Heart left ventricle (tissue), 16 donors: ENCODE results near the gene COX19. TPM values are rescaled to one million over a fixed set of nuclear protein-coding genes. Genes with fewer than 3 reads are reported as not detected.

Experiments used
- ATAC-seq, 4 donors: fragments of 200-7000 bp; cut with Tn5 transposase; one replicate each; pipeline ENCODE4 v1.9.1; 2020 to 2022; ENCODE audit warnings: moderate library complexity in 4 of 4, mild to moderate bottlenecking in 3 of 4, moderate number of reproducible peaks in 1 of 4
- DNase-seq, 5 donors: peaks; one replicate each; pipeline ENCODE4 v3.0.0-alpha.2; 2020
- H3K27ac ChIP-seq, 12 donors: fragments of 200-600 bp; sonication (generic) in 4 of 12; one replicate each; pipeline versions ENCODE4 v1.5.0 to v1.8.0; 2016 to 2022; ENCODE audit warnings: mild to moderate bottlenecking in 2 of 12
- H3K27me3 ChIP-seq, 9 donors: fragments of 200-600 bp; sonication (generic) in 2 of 9; one replicate each; pipeline versions ENCODE4 v1.5.1 to v1.8.0; 2016 to 2022; ENCODE audit warnings: mild to moderate bottlenecking in 3 of 9
- H3K36me3 ChIP-seq, 9 donors: fragments of 200-600 bp; sonication (generic) in 2 of 9; one replicate each; pipeline versions ENCODE4 v1.5.0 to v1.8.0; 2018 to 2022; ENCODE audit warnings: mild to moderate bottlenecking in 2 of 9
- H3K4me1 ChIP-seq, 12 donors: fragments of 200-600 bp; sonication (generic) in 4 of 12; one replicate each; pipeline versions ENCODE4 v1.5.0 to v1.8.0; 2016 to 2022; ENCODE audit warnings: mild to moderate bottlenecking in 3 of 12
- H3K4me3 ChIP-seq, 12 donors: fragments of 200-600 bp; sonication (generic) in 4 of 12; one replicate each; pipeline versions ENCODE4 v1.5.0 to v1.8.0; 2017 to 2022; ENCODE audit warnings: mild to moderate bottlenecking in 9 of 12, moderate library complexity in 4 of 12
- H3K9me3 ChIP-seq, 12 donors: fragments of 200-600 bp; sonication (generic) in 4 of 12; one replicate each; pipeline versions ENCODE4 v1.5.0 to v1.8.0; 2016 to 2022; ENCODE audit warnings: mild to moderate bottlenecking in 1 of 12
- CTCF ChIP-seq, 12 donors: fragments of 200-600 bp; sonication (generic) in 4 of 12; IDR thresholded peaks; one replicate each; pipeline versions ENCODE4 v1.5.0 to v1.8.0; 2018 to 2022; ENCODE audit warnings: antibody characterized with exemption in 12 of 12, mild to moderate bottlenecking in 5 of 12
- POLR2A ChIP-seq, 2 donors: fragments of 450-650 bp; IDR thresholded peaks; one replicate each; pipeline ENCODE4 v1.6.1; 2017; ENCODE audit warnings: antibody characterized with exemption in 2 of 2, mild to moderate bottlenecking in 2 of 2, moderate library complexity in 2 of 2
- WGBS, 4 donors: extraction: QIAGEN DNeasy Blood & Tissue Kit in 2 of 4; methylation state at CpG; one replicate each; pipeline versions ENCODE4 v1.1.5 to v1.1.7; 2013 to 2018; 5-methylcytosine and 5-hydroxymethylcytosine counted together
- intact Hi-C, 10 donors: fragments of 100-400 bp; cut with DNase I; formaldehyde crosslinking; loops; one replicate each; pipeline versions ENCODE4 v1.11.1 to v1.14.2; 2022
- polyA plus RNA-seq, 2 donors: library from polyadenylated mRNA; stranded (reverse); fragments of 200-250 nt; gene quantifications; one replicate each; pipeline ENCODE4 v1.2.3, GENCODE V29; 2013
- total RNA-seq, 9 donors: library from RNA; depleted of rRNA in 2 of 9; stranded (reverse); fragments of >200 nt in 2 of 9; fragmentation: NEBNext Ultra II Directional in 3 of 9; extraction: Animal tissue kit (Norgen Biotek cat#: 25700) in 3 of 9; gene quantifications; one replicate each; pipeline versions ENCODE4 v1.1.0 to v1.2.4, GENCODE V29; 2016 to 2023
- donor health status: ischemic (EF 13 %, LVEDD 7.1; RV severe dilation, severe dysfunction).
- donor health status: healthy with polysubstance abuse.
- donor health status: DM: no; HTN: yes; CAD: no.
- donor health status: DM: no; HTN: no; CAD: no.
- donor health status: ischemic (EF 25% LVEDD 6.9; RV normal size, moderate dysfunction).
- donor health status: ischemic (EF 25% LVEDD 5.7; RV mildly dilated, moderate dysfunction).
- donor health status: healthy.
- donor health status: DM: yes; HTN: yes; CAD: no.
- donor health status: ischemic (EF 35%, LVEDD 5.7; RV mildly dilated, moderate dysfunction).
- donor health status: nonischemic (EF 11% LVEDD 7.7; RV severe dilation, severe dysfunction).
- donor health status: DM: yes; HTN: yes; CAD: no.
- donor health status: PGD.
- donor health status: ischemic (EF 29% LVEDD 5.4; RV normal size, mild dysfunction).
- donor health status: nonischemic (EF 23%, LVEDD 6.1; RV moderate dilation, normal function).

The COX19 gene
- total and polyA plus RNA-seq, 11 donors: 3.1 to 7.8 (median 6.5) TPM

GRCh38 chr7:992709-993607 is 17.6 kb upstream of the COX19 start:
- DNase-seq: peak; percentile 97 to 99 (median 97)
- H3K27me3 ChIP-seq: peaks cover 0 to 10% (median 7%) of the 10 kb centered on the region in 9 donors
- H3K9me3 ChIP-seq: no peaks in the 10 kb centered on the region
- H3K36me3 ChIP-seq: peaks cover 0 to 19% (median 10%) of the 10 kb centered on the region in 9 donors
- intact Hi-C loops: loop anchor here (1.0 to 10.0 kb wide), 9 partner anchors 34 to 184 kb away; a partner anchor contains a TSS
- H3K4me1 ChIP-seq: peaks cover 0 to 29% (median 9%) of the 10 kb centered on the region in 12 donors
- no peak overlapping the region for H3K4me3 ChIP-seq
- peak; percentile 93 to 99 (median 97) for ATAC-seq
- TF ChIP-seq POLR2A (IDR thresholded peaks at IDR 0.05) (no peak), CTCF (IDR thresholded peaks at IDR 0.05) (peak; percentile 99 to 100 (median 100))
- no peak overlapping the region for H3K27ac ChIP-seq
- 22 to 38% (median 24%) methylated on average over 17 to 34 of the region's 34 CpGs for WGBS, 4 donors

GRCh38 chr7:991729-992656 is 16.6 kb upstream of the COX19 start:
- ATAC-seq: no peak
- no peak for DNase-seq
- intact Hi-C loops: loop anchor here in 9 of 10 donors (2.0 to 10.0 kb wide), 7 partner anchors 73 to 185 kb away; a partner anchor contains a TSS

GRCh38 chr7:990933-991728 is 15.8 kb upstream of the COX19 start:
- no peak for TF ChIP-seq CTCF (IDR thresholded peaks at IDR 0.05)
- TF ChIP-seq POLR2A (IDR thresholded peaks at IDR 0.05): no peak
- DNase-seq (no peak), ATAC-seq (no peak)
- no peaks in the 10 kb centered on the region for H3K9me3 ChIP-seq
- peaks cover 0 to 3% (median 0%) of the 10 kb centered on the region in 9 donors for H3K36me3 ChIP-seq
- H3K27ac ChIP-seq: no peak overlapping the region
- WGBS, 4 donors: 29 to 59% (median 52%) methylated on average over 14 to 35 of the region's 35 CpGs
- no peak overlapping the region for H3K4me3 ChIP-seq
- peaks cover 4 to 26% (median 16%) of the 10 kb centered on the region in 9 donors for H3K27me3 ChIP-seq
- H3K4me1 ChIP-seq: peaks cover 0 to 29% (median 9%) of the 10 kb centered on the region in 12 donors
- intact Hi-C loops: loop anchor here in 8 of 10 donors (5.0 to 10.0 kb wide), 5 partner anchors 144 to 186 kb away; a partner anchor contains a TSS

More at GRCh38 chr7:991729-992656, 16.6 kb upstream of the COX19 start:
- no peak for TF ChIP-seq CTCF (IDR thresholded peaks at IDR 0.05)
- no peak for TF ChIP-seq POLR2A (IDR thresholded peaks at IDR 0.05)
- Histone ChIP-seq H3K9me3 (no peaks in the 10 kb centered on the region), H3K27me3 (peaks cover under 1 to 17% (median 13%) of the 10 kb centered on the region in 9 donors), H3K4me1 (peaks cover 0 to 29% (median 9%) of the 10 kb centered on the region in 12 donors), H3K36me3 (peaks cover 0 to 9% (median under 1%) of the 10 kb centered on the region in 9 donors), H3K27ac (no peak overlapping the region), H3K4me3 (no peak overlapping the region)
- WGBS, 4 donors: 72 to 82% (median 79%) methylated on average over 26 to 34 of the region's 34 CpGs
